Smooth muscle cell (in vitro differentiated cells): ENCODE data around the gene TRAM2. TPM values are rescaled to one million over a fixed set of nuclear protein-coding genes. Genes with fewer than 3 reads are reported as not detected.
A peak's percentile ranks its signal among the peaks of the same experiment; 100 is the strongest.

Experiments used
- DNase-seq: peaks from one replicate; lab custom pipeline; 2025; ENCODE audit not compliant: unreplicated experiment; lab: John Stamatoyannopoulos, UW
- H2AFZ ChIP-seq: fragments of 200-600 bp; sonication (generic); 2 replicates; pipeline ENCODE4 v1.6.0; 2016; ENCODE audit warnings: antibody characterized with exemption, low read depth, mild to moderate bottlenecking
- H3F3A ChIP-seq: fragments of 200-600 bp; sonication (generic); 2 replicates; pipeline ENCODE4 v1.6.0; 2017; ENCODE audit warnings: antibody characterized with exemption, low read depth
- H3K27ac ChIP-seq: fragments of 200-600 bp; sonication (generic); 2 replicates; pipeline ENCODE4 v1.5.1; 2016; ENCODE audit warnings: low read depth, mild to moderate bottlenecking
- H3K27me3 ChIP-seq: fragments of 200-600 bp; sonication (generic); 2 replicates; pipeline ENCODE4 v1.6.1; 2016; ENCODE audit warnings: low read depth, mild to moderate bottlenecking
- H3K36me3 ChIP-seq: fragments of 200-600 bp; sonication (generic); 2 replicates; pipeline ENCODE4 v1.5.1; 2016; ENCODE audit warnings: low read depth
- H3K4me1 ChIP-seq: fragments of 200-600 bp; sonication (generic); 2 replicates; pipeline ENCODE4 v1.5.1; 2016; ENCODE audit warnings: low read depth
- H3K4me2 ChIP-seq: fragments of 200-600 bp; sonication (generic); 2 replicates; pipeline ENCODE4 v1.6.0; 2016; ENCODE audit warnings: mild to moderate bottlenecking
- H3K4me3 ChIP-seq: fragments of 200-600 bp; sonication (generic); 2 replicates; pipeline ENCODE4 v1.5.1; 2016; ENCODE audit warnings: mild to moderate bottlenecking
- H3K79me2 ChIP-seq: fragments of 200-600 bp; sonication (generic); 2 replicates; pipeline ENCODE4 v1.6.0; 2016; ENCODE audit warnings: low read depth, mild to moderate bottlenecking
- H3K9ac ChIP-seq: fragments of 200-600 bp; sonication (generic); 2 replicates; pipeline ENCODE4 v1.6.0; 2016; ENCODE audit warnings: low read depth
- H3K9me3 ChIP-seq: fragments of 200-600 bp; sonication (generic); replicated peaks from 2 replicates; pipeline ENCODE4 v1.5.1; 2016; ENCODE audit warnings: low read depth
- H4K20me1 ChIP-seq: fragments of 200-600 bp; sonication (generic); 2 replicates; pipeline ENCODE4 v1.6.0; 2016; ENCODE audit warnings: low read depth
- CTCF ChIP-seq: fragments of 200-600 bp; sonication (generic); IDR thresholded peaks from 2 replicates; pipeline ENCODE4 v1.5.1; 2017; ENCODE audit warnings: borderline replicate concordance, mild to moderate bottlenecking, antibody characterized with exemption; ENCODE audit not compliant: insufficient read depth, poor library complexity, severe bottlenecking
- WGBS: methylation state at CpG from one replicate; pipeline ENCODE4 v1.1.7; 2016; ENCODE audit warnings: low lambda C conversion rate; 5-methylcytosine and 5-hydroxymethylcytosine counted together
- polyA plus RNA-seq: library from polyadenylated mRNA; unstranded; fragments of >200 nt; fragmentation: Nextera tagmentation; extraction: Ambion mirVana; gene quantifications from 2 replicates; pipeline ENCODE4 v1.2.1, GENCODE V29; 2016
- total RNA-seq: library from RNA; depleted of rRNA; stranded (reverse); fragments of >200 nt; gene quantifications from 2 replicates; pipeline ENCODE4 v1.2.3, GENCODE V29; 2014

Gene TRAM2
- total and polyA plus RNA-seq, 2 experiments from 2014 or later, result 18.2 to 35.6 TPM

DNA sequence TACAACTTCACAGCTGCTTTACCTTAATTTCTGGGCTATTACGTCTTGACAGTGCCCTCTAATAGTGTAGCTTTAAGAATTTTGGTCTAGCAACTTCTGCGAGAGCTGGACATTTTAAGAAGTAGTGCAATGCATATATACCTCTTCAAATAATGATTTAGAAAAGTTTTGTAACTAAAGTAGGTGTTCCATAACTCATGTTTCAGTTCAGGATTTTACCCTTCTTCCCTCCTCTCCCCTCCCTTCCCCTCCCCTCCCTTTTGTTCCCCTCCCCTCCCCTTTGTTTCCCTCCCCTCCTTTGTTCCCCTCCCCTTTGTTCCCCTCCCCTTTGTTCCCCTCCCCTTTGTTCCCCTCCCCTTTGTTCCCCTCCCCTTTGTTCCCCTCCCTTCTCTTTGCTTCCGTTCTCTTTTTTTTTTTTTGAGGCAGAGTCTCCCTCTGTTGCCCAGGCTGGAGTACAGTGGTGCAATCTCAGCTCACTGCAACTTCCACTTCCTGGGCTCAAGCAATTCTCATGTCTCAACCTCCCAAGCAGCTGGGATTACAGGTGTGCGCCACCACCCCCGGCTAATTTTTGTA lies 28.8 kb upstream of the TRAM2 start:
- DNase-seq, result no peak
- Histone ChIP-seq H3K4me1 (peaks cover 4% of the 10 kb centered on the region), H3K4me2 (no peak overlapping the region), H3K9ac (no peak overlapping the region), H3K27ac (no peak overlapping the region), H3K27me3 (no peaks in the 10 kb centered on the region), H3K79me2 (no peaks in the 10 kb centered on the region), H3K4me3 (no peak overlapping the region), H3K36me3 (no peaks in the 10 kb centered on the region), H3K9me3 (no peaks in the 10 kb centered on the region), H2AFZ (no peak overlapping the region), H4K20me1 (no peaks in the 10 kb centered on the region), H3F3A (peaks cover 4% of the 10 kb centered on the region)
- TF ChIP-seq CTCF, result no peak
- WGBS, result 76% methylated on average over 4 of the region's 5 CpGs

- Histone ChIP-seq H3K27me3 (no peaks in the 10 kb centered on the region), H4K20me1 (no peaks in the 10 kb centered on the region), H3K79me2 (no peaks in the 10 kb centered on the region), H3K36me3 (no peaks in the 10 kb centered on the region), H3K4me2 (peak overlapping the region; percentile 54), H3K27ac (peak overlapping the region; percentile 61), H2AFZ (no peak overlapping the region), H3K4me3 (no peak overlapping the region), H3K9ac (no peak overlapping the region), H3F3A (no peaks in the 10 kb centered on the region), H3K9me3 (no peaks in the 10 kb centered on the region), H3K4me1 (peaks cover 4% of the 10 kb centered on the region)
- no peak for DNase-seq
- TF ChIP-seq CTCF, result no peak
- WGBS, result 65% methylated on average over 3 of the region's 3 CpGs
These were observed 26.3 kb upstream of the TRAM2 start for GRCh38 chr6:52603000-52603795.

DNA sequence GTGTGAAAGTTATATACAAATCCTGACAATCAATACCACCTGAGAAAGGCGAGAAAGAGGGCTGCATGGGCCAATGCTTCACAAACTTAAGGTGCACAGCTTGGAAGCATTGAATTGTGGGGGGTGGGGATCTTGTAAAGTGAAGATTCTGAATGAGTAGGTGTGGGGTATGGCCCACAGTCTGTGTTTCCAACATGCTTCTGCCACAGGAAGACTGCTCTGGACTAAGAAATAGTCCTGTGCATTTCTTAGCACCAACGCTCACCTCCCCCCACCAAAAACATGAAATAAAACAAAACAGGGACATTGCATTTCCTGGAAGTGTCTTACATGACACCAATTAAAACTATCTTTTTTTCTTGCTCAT lies 21.9 kb upstream of the TRAM2 start:
- H3K4me2 ChIP-seq, result no peak overlapping the region
- no peak overlapping the region for H3K4me3 ChIP-seq
- WGBS, result 94% methylated on average over 2 of the region's 2 CpGs
- no peak for TF ChIP-seq CTCF
- peaks cover 20% of the 10 kb centered on the region for H3K4me1 ChIP-seq
- no peaks in the 10 kb centered on the region for H3K9me3 ChIP-seq
- no peaks in the 10 kb centered on the region for H4K20me1 ChIP-seq
- H3K36me3 ChIP-seq, result no peaks in the 10 kb centered on the region
- no peaks in the 10 kb centered on the region for H3K27me3 ChIP-seq
- no peak overlapping the region for H3K27ac ChIP-seq
- no peak for DNase-seq
- peaks cover 21% of the 10 kb centered on the region for H3F3A ChIP-seq
- H3K9ac ChIP-seq, result no peak overlapping the region
- H2AFZ ChIP-seq, result peak overlapping the region; percentile 54
- H3K79me2 ChIP-seq, result no peaks in the 10 kb centered on the region
